D341Med (cell line): ENCODE measurements around the gene ZNF48.

Source experiments
- DNase-seq: peaks from one replicate; pipeline ENCODE4 v3.0.0; 2012; ENCODE audit warnings: low spot score

ZNF48 gene

DNA sequence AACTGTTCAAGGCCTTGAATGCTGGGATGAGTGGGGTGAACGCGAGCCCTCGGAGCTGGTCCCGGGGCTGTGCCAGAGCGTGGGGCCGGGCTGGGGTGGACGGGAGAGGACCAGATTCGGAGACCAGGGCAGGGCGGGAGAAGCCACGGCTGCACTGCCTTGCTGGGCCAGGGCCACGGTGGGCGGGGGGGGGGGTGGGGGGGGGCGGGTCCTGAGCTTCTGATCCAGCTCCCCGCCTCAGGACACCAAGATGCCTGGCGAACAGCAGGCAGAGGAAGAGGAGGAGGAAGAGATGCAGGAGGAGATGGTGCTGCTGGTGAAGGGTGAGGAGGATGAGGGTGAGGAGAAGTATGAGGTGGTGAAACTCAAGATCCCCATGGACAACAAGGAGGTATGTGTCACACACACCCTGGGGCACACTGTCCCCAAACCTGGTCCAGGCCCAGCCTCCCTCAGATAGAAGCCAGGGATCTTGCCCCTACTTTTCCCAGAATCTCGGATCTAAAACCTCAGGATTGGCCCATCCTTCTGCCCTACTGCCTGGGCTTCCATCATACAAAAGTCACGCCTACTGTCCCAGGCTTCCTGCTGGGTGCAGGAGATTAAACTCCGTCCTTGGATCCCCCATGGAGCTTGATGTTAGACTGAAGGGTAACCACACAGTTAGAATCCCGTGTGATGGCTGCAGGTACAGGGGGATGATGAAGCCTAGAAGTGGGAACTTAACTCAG, 12.7 kb downstream of the ZNF48 start:
- DNase-seq, result peak; percentile 52

- peak; percentile 88 for DNase-seq
These were observed 14.2 kb downstream of the ZNF48 start for GRCh38 chr16:30409125-30410060.

DNA sequence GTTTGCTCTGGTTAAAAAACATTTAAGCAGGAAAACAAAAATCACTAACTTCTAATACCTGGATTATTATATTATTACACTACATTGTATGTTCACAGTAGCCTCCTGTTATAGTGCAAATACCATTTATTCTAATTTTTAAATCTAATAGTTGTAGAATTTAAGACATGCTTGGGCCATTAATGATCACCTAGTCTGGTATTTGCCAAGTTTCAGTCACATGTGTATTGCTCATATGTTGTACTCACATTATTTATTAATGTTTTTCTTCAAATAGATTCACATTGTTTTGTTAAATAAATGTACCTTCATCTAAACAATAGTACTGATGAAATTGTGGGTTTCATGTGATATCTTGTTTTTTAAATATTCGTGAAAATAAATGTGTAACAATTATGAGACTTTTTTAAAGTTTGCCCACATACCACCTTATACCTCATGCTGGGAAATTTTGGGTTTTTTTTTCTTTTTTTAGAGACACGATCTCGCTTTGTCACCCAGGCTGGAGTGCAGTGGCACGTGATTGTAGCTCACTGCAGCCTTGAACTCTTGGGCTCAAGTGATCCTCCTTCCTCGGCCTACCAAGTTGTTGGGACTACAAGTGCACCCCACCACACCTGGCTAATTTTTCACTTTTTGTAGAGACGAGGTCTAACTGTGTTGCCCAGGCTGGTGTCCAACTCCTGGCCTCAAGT, 18.0 kb downstream of the ZNF48 start:
- no peak for DNase-seq

DNA sequence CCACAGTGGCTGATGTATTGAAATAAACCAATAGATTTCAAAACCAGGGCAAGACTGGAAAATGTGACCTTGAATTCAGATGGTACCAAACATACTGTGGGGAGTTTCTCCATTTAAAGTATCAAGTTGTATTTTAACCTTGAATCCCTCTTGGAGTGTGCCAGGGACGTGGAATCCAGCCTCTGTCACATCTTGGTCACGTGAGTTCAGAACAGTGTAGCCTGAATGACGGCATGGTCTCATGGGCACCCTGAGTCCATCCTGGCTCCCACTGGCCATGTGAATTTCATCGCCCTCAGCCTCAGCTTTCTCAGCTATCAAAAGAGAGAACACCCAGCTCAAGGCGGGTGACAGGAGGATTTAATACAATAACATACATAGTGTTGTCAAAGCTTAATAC, 18.9 kb downstream of the ZNF48 start:
- DNase-seq, result no peak

- DNase-seq, result no peak
These were observed 20.9 kb downstream of the ZNF48 start for GRCh38 chr16:30416047-30416603.

- DNase-seq, result no peak
These were observed 21.7 kb downstream of the ZNF48 start for GRCh38 chr16:30416624-30417528.

- peak; percentile 92 for DNase-seq
These were observed 22.5 kb downstream of the ZNF48 start for GRCh38 chr16:30417529-30418349.

DNA sequence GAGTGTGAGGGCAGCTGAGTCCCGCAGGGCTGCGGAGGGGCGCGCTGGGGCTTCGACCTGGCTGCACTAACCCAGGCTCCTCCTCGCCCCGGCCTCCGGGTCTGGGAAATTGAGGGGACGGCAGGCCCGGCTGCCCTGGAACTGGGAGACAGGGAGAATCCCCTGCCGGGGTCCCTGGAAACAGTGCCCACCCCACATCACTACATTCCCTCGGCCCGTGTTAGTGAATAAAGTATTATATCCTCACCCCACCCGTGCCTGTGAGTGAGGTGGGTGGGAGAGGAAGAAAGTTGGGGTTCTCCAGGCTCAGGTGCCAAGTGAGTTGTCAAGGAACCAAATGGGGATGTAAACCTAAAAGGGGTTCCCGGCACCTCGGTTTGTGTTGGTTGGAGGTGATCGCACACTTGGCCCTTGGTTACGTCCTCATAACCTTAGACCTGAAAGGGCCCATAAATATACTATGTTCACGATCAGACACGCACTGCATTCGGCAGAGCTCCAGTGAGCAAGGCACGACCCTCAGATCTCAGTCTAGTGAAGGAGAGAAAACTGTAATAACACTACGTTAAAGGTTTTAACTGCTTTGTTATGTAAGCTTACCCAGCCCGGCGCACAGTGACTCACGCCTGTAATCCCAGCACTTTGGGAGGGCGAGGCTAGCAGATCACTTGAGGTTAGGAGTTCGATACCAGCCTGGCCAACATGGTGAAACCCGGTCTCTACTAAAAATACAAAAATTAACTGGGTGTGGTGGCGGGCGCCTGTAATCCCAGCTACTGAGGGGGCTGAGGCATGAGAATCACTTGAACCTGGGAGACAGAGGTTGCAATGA, 23.3 kb downstream of the ZNF48 start:
- no peak for DNase-seq

DNA sequence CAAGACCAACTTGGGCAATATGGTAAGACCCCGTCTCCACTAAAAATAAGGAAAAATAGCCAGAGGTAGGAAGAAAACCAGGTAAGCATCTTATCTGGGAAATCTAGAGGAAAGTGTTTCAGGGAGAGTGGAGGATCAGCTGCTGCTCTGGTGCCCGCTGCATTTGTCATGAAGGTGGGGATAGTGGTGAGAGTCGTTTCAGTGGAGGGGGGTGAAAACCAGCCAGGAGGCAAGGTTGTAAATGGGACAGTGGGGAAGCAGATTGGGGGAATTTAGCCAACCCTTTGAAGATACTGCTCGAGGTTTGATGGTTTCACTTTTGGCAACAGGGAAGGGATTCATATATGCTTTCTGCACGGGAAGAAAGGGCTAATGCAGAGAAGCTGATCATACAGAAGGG, 25.8 kb downstream of the ZNF48 start:
- no peak for DNase-seq

GRCh38 chr16:30428055-30428454, 32.8 kb downstream of the ZNF48 start:
- no peak for DNase-seq

GRCh38 chr16:30429418-30429677, 34.1 kb downstream of the ZNF48 start:
- DNase-seq, result no peak

DNA sequence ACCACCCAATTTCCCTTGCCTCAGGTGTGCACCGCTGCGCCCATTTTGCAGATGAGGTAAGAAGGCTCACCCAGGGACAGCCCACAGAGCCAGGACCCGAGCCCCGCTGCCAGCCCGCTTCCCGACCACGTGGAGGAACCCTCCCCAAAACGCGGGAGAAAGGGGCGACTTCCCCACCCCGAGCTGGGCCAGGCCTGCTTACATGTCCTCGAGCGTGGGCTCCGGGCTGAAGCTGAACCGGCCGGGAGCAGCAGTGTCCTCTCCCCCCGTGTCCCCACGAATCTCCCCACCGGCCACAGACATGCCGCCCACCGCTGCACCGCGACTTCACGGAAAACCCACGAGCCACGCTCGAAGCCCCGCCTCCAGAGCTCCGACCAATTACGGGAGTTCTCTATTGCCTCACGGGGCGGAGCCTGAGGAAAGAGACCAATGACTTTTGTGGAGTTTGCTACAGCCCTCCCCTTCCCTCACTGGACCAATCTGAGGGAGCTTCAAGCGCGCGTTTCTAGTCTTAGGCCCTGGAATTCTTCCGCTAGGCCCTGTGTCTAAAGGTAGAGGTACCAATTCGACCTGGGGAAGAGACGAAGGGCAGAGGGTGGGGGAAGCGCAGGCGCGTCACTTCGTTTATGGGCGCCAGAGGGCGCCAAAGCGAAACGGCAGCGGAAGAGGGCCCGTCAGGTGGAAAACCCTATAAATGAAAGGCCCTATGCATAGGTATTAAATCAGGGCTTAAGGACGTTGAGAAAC, 34.6 kb downstream of the ZNF48 start, which contains the start of gene DCTPP1:
TSS of gene DCTPP1 (minus strand) at position 353 of the 750 bp plus-strand sequence. CDS start at position 303, 50 bp downstream.
- DNase-seq, result peak; percentile 88

DNA sequence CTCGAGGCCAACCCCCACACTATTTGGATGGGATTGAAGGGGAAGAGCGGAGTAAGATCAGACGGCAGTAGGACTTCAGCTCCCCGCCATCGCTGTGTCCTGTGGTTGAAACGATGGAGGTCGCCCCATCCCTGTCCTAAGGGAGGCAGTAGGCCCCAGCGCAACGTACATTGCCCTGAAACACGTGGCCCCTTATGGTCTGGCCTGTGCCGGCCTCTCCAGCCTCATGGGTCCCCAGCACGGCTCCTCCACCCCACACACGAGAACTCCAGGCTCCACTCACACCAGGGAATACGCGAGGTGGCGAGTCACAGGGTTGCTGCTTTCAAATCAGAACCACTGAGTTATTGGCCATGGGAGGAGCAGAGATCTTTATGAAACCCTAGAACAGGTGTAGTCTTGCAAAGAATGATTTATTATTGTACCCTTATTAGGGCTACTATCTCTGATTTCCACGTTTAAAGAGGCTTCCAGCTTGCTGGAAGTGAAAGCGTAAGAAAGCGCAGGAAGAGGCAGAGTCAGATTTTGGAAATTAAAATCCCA, 35.3 kb downstream of the ZNF48 start:
- peak; percentile 64 for DNase-seq

GRCh38 chr16:30434852-30435251, 39.6 kb downstream of the ZNF48 start:
- DNase-seq, result no peak

DNA sequence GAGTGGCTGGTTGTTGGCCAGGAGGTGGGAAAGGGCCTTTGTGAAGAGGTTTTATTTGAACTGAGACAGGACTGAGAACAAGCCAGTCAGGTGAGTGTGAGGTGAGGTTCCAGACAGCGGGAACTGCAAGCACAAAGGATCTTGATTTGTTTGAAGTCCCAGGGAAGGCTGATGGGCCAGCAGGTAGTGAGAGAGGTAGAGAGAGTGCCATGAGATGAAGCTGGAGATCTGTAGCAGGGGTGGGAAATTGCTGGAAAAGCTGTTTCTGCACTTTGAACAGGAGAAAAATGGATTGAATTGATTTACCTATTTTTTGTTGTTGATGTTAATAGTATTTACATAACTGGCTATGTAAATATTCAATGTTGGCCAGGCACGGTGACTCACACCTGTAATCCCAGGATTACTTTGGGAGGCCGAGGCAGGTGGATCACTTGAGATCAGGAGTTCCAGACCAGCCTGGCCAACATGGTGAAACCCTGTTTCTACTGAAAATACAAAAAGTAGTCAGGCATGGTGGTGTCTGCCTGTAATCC, 42.4 kb downstream of the ZNF48 start:
- DNase-seq, result no peak

DNA sequence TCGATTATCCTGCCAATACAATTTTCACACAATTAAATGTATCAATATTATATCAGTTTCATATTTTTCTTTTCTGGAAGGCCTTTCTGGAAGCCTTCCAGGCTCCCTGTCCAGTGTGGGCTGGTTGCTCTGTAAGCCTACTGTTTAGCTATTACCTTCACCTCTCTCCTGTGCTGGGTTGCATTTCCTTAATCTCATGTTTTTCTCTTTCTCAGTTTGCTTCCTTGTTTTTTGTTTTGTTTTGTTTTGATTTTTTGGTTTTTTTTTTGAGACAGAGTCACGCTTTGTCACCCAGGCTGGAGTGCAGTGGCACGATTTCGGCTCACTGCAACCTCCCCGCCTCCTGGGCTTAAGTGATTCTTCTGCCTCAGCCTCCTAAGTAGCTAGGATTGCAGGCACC, 43.6 kb downstream of the ZNF48 start:
- DNase-seq, result no peak

DNA sequence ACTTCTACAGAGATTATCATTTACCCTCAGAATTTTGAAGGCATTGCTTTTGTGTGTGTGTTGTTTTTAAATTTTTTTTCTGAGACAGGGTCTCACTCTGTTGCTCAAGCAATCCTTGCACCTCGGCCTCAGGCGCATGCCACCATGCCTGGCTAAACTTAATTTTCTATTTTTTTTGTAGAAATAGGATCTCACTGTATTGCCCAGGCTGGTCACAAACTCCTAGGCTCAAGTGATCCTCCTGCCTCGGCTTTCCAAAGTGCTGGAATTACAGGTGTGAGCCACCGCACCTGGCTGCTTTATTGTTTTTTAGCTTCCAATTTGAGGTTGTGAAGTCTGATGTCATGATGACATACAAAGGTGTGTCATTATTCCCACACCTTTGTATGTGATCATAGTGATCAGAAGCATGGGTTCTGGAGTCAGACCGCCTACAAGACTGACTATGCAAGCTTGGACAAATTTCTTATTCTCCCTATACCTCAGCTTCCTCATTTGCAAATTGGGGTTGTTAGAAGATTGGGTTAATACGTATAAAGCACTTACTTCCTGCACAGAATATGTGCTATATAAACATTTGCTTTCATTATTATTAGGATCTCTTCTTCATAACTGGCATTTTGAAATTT, 44.6 kb downstream of the ZNF48 start:
- no peak for DNase-seq

GRCh38 chr16:30443631-30444030, 48.4 kb downstream of the ZNF48 start:
- no peak for DNase-seq
